GM15510 (cell line): ENCODE measurements around the gene SARDH.

ENCODE experiments used
- POLR2A ChIP-seq: IDR thresholded peaks from 3 replicates; pipeline ENCODE4 v1.6.1; 2011; ENCODE audit warnings: borderline replicate concordance; ENCODE audit not compliant: insufficient read length; ENCODE audit errors: extremely low read depth

SARDH gene, protein sequence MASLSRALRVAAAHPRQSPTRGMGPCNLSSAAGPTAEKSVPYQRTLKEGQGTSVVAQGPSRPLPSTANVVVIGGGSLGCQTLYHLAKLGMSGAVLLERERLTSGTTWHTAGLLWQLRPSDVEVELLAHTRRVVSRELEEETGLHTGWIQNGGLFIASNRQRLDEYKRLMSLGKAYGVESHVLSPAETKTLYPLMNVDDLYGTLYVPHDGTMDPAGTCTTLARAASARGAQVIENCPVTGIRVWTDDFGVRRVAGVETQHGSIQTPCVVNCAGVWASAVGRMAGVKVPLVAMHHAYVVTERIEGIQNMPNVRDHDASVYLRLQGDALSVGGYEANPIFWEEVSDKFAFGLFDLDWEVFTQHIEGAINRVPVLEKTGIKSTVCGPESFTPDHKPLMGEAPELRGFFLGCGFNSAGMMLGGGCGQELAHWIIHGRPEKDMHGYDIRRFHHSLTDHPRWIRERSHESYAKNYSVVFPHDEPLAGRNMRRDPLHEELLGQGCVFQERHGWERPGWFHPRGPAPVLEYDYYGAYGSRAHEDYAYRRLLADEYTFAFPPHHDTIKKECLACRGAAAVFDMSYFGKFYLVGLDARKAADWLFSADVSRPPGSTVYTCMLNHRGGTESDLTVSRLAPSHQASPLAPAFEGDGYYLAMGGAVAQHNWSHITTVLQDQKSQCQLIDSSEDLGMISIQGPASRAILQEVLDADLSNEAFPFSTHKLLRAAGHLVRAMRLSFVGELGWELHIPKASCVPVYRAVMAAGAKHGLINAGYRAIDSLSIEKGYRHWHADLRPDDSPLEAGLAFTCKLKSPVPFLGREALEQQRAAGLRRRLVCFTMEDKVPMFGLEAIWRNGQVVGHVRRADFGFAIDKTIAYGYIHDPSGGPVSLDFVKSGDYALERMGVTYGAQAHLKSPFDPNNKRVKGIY

DNA sequence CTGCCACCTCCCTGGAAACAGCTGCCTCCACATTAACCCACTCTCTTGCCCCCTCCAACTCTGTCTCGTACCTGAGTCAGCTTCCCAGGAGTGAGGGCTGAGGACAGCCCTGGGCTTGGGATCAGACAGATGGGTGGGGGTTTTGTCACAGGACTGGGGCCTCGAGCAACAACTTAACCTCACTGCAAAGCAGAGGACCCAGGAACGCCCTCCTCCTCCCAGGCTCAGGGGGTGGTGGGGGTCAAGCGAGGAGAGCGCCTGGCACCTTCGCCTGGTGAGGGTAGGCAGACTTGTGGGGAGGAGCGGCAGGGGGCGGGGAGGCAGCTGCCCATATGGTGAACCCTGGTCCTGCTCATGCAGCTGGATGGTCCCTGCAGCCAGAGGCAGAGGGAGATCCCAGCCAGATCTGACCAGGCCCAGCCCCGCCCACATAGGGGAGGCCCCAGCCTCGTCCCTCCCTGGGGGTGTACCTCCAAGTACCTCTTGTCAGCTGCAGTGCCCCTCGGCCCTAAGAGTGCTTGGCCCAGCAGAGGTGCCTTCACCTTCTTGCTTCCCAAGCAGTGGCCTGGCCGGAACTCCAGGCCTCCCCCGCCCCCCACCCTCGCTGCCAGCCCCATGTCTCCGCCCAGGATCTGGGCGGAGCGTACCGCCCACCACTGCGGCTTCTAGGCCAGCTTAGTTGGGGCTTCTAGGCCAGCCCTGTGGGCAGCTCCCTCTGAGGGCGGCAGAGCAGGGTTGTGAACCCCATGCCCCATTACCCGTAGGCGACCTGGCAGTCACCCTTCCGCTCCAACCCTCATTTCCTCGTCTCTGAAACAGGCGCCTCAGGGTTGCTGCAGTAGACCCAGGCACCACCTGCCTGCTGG is at the start of gene SARDH:
Gene SARDH (minus strand): TSS at position 579 of the 866 bp plus-strand sequence. CDS start 4,179 bp downstream, outside the sequence.
- no peak for TF ChIP-seq POLR2A

DNA sequence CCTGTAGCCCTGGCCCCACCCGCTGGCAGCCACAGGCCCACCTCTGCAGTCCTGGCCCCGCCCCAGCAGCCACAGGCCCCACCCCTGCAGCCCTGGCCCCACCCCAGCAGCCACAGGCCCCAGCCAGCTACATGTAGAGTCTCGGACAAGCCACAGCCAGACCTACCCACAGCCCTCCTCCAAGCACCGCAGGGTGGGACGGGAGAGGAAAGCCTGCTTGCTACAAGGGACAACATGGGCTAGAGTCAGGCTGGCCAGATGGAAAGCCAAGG is 49.5 kb upstream of the SARDH start:
- no peak for TF ChIP-seq POLR2A

DNA sequence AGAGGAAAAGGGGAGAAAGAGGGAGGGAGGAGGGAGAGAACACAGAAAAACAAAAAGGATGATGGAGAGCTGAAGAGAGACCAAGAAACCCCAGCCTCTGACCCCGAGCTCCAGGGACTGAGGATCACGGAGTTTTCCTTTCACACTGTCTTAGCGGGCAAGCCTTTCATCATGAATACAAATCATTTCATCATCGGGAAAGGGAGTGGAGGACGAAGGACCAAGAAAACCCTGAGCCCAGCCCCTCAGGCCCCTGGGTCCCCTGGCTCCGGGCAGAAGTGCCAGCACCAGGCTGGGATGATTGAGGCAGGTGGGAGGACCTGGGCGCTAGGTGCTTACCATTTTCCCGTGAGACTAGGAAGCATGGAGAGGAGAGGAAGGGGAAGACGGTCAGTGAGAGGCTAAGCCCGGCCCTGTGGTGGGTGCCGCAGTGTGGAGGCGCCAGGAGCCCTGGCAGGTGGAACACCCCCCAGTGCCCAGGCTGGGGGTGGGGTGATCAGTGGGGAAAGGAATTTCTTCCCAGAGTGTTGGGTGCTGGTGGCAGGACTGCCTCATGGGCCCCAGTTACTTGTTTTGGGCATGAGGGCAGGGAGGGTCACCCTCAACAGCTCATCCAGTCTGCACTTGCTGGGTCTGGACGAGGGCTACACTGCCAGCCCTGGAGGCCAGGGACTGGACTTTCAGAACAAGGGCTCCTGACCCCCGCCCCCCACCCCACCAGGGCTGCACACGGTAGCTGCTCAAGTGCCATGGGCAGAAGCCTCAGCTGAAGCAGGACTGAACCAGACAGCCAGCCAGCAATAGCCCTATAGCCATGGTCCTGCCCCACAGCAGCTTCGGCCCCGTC is 49.0 kb upstream of the SARDH start:
- no peak for TF ChIP-seq POLR2A

DNA sequence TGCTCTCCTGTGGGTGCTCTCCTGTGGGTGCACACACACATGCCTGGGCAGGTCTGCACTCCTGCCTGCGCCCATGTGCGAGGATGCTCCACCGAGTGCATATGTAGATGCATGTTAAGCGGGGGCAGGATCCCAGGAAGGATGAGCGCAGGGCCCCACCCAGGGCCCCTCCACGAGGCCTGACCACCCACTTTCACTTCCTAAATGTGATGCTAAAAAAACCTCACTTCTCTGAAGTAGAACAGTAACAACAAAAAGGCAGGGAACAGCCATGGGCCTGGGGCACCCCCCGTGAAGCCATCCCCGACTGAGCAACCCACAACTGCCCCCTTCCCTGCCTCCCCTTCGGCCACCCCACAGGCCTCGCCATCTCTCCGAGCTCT is 48.2 kb upstream of the SARDH start:
- TF ChIP-seq POLR2A: no peak

DNA sequence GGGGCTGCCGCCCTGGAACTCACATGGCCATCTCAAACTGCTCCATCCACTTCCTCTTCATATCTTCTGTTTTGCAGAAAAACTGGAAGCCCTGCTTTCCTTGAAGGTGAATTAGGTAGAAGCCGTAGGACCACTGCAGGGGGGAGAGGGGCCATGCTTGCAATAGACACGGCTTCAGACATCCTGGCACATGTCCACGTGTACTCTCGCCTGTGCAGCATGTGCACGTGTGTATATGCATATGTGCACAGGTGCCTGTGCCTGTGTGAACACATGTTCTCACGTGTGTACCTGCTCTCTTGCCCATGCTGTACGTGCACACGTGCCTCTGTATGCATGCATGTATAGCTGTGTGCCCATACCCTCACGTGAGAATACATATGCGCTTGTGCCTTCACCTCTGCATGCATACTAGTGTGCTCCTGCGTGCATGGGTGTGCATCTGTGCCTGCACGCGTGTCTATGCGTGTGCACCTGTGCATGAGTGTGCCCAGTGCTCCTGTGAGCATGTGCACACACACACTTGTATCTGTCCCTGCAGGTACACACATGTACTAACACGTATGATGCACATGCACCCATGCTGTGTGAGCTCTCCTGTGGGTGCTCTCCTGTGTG is 47.7 kb upstream of the SARDH start:
- no peak for TF ChIP-seq POLR2A

DNA sequence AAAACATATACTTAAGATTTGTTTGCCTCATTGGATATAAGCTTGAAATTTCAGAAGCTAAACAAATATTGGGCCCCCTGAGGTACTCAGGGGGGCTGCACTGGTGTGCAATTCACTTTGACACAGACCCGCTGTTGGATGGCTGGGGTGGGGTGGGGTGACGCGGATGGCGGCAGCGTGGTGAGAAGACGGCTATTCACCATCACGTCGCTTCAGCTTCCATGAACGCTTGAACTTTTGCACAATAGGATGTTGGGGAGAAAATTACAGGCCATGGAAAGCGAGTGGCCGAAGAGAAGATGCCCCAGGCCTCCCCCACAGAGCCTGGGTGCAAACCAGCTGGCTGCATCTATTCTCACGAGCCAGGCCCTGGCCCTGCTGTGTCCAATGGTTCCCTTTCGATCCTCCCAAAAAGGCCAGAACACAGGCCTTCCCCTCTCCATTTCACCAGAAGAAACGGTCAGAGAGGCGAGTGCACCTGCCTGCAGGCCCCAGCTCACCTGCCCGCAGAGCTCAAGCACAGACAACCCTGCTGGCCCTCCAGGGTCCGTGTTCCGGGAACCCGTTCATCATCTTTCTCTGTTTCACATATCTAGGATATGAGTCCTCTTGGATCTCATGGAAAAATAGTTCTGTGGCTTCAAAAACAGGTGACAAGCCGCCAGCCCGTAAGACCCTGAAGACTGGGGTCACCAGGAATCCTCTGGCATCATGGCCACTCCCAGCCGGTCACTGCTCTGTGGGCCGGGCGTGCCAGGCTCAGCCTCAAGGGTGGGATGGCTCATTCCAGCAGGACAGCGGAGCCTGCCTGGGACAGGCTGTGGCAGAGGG is 46.8 kb upstream of the SARDH start:
- no peak for TF ChIP-seq POLR2A

DNA sequence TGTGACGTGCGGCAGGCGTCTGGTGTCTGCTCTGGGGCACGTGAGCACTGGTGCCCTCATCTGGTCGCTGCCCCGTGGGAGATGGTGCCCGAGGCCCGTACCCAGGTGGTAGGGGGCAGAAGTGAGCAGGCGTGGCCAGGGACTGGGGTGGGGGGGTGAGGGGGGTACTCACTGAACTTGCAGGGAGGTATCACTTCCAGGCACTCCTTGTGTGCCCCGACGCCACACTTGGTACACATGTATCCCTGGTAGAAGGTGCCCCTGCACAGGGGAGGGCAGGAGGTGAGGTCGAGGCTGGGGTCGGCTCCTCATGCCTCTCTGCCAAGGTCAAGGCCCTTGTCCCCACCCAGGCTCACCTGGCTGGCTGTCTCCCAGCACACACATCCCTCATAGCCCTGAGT is 45.2 kb upstream of the SARDH start:
- no peak for TF ChIP-seq POLR2A

DNA sequence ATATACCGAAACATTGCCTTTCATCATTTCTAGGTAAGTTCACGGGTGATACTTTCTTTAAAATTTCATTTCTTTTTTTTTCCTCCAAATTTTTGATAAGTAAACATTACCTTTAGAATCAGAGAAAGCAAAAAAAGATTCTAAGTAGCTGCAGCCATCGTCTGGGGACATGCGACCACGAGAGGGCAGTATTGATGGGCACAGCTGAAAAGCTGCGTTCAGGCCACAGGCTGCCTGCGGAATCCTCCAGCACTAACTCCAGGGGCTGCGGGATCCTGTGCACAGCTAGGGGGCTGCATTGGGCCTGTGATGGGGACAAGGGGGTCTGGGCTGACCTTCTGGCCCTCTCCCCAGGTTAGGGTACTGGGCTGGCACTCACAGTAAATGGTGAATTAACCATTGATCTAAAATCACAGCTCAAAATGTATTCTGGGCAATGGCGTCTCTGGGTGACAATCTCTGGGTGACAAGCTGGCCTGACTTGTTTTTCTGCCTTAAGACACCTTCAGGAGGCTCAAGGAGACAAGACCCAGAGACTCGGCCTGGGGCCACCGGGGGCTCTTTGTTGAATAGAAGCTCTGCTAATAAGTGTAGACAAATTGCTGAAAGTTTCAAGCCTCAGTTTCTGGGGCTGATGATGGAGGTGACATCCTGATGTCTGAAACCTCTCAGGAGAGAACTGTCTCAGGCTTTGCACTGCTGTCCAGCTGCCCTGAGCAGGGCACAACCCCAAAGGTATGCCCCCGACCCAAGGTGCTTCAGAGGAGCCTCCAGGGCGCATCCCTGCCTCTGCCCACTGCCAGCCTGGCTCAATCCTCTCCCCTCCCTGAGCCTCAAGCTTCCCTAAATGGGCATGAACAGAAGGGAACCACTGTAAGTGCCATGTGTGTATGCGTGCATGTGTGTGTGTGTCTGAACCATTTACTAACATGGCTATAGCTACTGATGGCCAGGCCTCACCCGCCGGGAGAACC is 44.3 kb upstream of the SARDH start:
- TF ChIP-seq POLR2A: no peak

DNA sequence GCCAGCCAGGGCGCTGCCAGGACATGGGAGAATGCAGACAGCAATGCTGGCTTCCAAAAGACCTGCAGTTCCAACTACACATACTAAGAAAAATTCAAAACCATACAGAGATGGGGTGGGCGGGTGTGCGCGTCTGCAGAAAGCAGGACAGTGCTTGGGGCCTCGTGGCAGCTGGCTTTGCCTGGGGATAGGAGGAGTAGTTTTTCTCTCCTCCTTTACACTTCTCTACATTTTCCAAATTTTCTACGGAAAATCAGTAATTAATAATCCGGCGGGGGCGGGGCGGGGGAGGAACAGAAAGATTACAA is 43.6 kb upstream of the SARDH start:
- TF ChIP-seq POLR2A: no peak

DNA sequence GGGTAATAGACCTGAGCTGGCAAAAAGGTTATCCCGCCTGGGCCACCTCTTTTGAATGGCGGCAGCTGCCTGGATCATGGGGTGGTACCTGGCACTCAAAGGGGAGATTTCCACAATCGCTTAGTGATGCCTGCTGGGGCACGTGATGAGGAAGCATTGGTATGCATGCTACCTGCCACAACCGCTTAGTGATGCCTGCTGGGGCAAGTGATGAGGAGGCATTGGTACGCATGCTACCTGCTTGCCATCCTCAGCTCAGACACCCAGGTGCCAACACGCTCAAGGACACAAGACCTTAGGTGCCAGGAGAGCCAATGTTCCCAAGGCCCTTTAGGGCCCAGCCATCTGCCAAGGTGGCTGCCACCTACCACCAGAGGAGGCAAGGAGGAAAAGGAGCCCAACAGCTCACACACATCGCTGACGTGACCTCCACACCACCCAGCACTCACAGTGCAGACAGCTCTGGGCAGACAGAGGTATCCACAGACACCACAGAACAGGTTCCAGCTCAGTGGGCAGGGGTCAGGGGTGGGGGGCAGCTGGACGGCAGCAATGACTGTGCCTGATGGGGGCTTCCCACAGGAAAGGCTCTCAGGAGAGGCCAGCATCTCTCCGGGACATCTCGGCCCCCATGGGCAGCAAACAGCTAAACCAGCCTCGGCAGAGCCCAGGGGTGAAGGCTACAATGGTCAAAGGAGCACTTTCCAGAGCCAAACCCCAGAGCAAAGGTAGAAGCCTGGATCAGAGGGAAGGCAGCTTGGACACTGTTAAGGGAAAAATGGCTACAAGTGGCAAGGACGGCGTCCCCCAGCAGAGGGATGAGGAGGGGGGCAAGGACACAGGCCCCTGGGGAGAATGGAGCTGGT is 43.0 kb upstream of the SARDH start:
- no peak for TF ChIP-seq POLR2A

DNA sequence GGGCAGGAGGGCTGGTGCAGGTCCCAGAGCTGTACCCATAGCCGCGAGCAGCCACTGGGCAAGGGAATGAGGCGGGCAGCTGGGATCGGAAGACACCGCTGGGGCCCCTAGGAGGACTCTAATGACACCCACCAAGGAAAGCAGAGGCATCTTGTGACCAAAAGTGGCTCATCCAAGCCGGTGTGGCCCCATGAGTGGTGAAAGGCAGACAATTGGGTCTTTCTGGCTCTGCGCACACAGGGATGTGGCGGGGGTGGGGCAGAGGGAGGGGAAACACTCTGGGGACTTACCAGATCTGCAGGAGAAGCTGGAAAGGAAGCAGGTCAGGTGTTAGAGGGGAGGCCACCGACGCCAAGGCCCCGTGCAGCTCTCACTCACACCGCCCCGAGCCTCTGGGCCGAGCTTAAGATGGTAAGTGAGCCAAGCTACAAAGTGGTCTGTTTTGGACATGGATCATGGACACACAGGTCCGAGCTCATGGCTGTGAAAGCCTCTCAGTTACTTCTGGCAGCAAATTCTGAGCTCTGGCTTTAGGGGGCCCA is 42.3 kb upstream of the SARDH start:
- TF ChIP-seq POLR2A: no peak
